Liver (tissue), 9 donors: ENCODE measurements around the gene GABRB1. TPM values are rescaled to one million over a fixed set of nuclear protein-coding genes. Genes with fewer than 3 reads are reported as not detected.

ENCODE experiments used
- DNase-seq: peaks from one replicate; pipeline ENCODE4 v3.0.0-alpha.2; 2017; ENCODE audit warnings: low spot score
- H3K27ac ChIP-seq, 2 donors: one replicate each; pipeline ENCODE4 v1.7.0; 2013; ENCODE audit warnings: inconsistent platforms in 2 of 2, low read length in 2 of 2, control low read depth in 1 of 2, low read depth in 1 of 2, mild to moderate bottlenecking in 1 of 2
- H3K27me3 ChIP-seq, 4 donors: one replicate each; pipeline versions ENCODE4 v1.6.1 to v1.7.0; 2013; ENCODE audit warnings: low read length in 3 of 4, inconsistent platforms in 1 of 4, mild to moderate bottlenecking in 1 of 4, moderate library complexity in 1 of 4; ENCODE audit not compliant: control insufficient read depth in 4 of 4, insufficient read depth in 4 of 4
- H3K36me3 ChIP-seq, 4 donors: one replicate each; pipeline versions ENCODE4 v1.6.1 to v1.7.0; 2013; ENCODE audit warnings: low read length in 3 of 4, mild to moderate bottlenecking in 3 of 4, low read depth in 1 of 4, moderate library complexity in 1 of 4; ENCODE audit not compliant: control insufficient read depth in 4 of 4, insufficient read depth in 3 of 4
- H3K4me1 ChIP-seq, 4 donors: one replicate each; pipeline versions ENCODE4 v1.6.1 to v1.7.0; 2013; ENCODE audit warnings: low read length in 3 of 4, mild to moderate bottlenecking in 3 of 4, moderate library complexity in 1 of 4; ENCODE audit not compliant: control insufficient read depth in 4 of 4, insufficient read depth in 4 of 4
- H3K4me3 ChIP-seq, 3 donors: one replicate each; pipeline versions ENCODE4 v1.6.1 to v1.7.0; 2013; ENCODE audit warnings: low read length in 3 of 3, control low read depth in 1 of 3, low read depth in 1 of 3, mild to moderate bottlenecking in 1 of 3
- H3K9ac ChIP-seq, 2 donors: one replicate each; pipeline ENCODE4 v1.7.0; 2013; ENCODE audit warnings: low read length in 2 of 2, mild to moderate bottlenecking in 2 of 2, moderate library complexity in 2 of 2, control low read depth in 1 of 2, low read depth in 1 of 2
- H3K9me3 ChIP-seq, 4 donors: one replicate each; pipeline versions ENCODE4 v1.6.1 to v1.7.0; 2013; ENCODE audit warnings: low read length in 3 of 4; ENCODE audit not compliant: control insufficient read depth in 4 of 4
- EGR1 ChIP-seq, 2 donors: IDR thresholded peaks; 2 replicates each; pipeline ENCODE4 v1.6.1; 2016 to 2018; ENCODE audit warnings: antibody characterized with exemption in 2 of 2, low read depth in 2 of 2
- FOXA1 ChIP-seq: IDR thresholded peaks from 2 replicates; pipeline ENCODE4 v1.6.1; 2016; ENCODE audit warnings: antibody characterized with exemption
- FOXA2 ChIP-seq: IDR thresholded peaks from 2 replicates; pipeline ENCODE4 v1.6.1; 2016; ENCODE audit warnings: antibody characterized with exemption
- GABPA ChIP-seq, 2 donors: IDR thresholded peaks in 1 of 2; conservative IDR thresholded peaks in 1 of 2; 2 replicates each; pipeline ENCODE4 v1.6.1; 2016; ENCODE audit warnings: antibody characterized with exemption in 2 of 2, mild to moderate bottlenecking in 1 of 2, moderate library complexity in 1 of 2
- HNF4A ChIP-seq, 2 donors: conservative IDR thresholded peaks; 2 replicates each; pipeline ENCODE4 v1.6.1; 2016; ENCODE audit warnings: antibody characterized with exemption in 2 of 2, mild to moderate bottlenecking in 2 of 2
- HNF4G ChIP-seq: IDR thresholded peaks from 2 replicates; pipeline ENCODE4 v1.6.1; 2016; ENCODE audit warnings: antibody characterized with exemption
- JUND ChIP-seq, 2 donors: IDR thresholded peaks; 2 replicates each; pipeline ENCODE4 v1.6.1; 2016; ENCODE audit warnings: antibody characterized with exemption in 2 of 2
- MAX ChIP-seq: IDR thresholded peaks from 2 replicates; pipeline ENCODE4 v1.6.1; 2016; ENCODE audit warnings: antibody characterized with exemption
- NR2F2 ChIP-seq: IDR thresholded peaks from 2 replicates; pipeline ENCODE4 v1.6.1; 2016; ENCODE audit warnings: antibody characterized with exemption
- RAD21 ChIP-seq, 2 donors: IDR thresholded peaks; 2 replicates each; pipeline ENCODE4 v1.6.1; 2016; ENCODE audit warnings: antibody characterized with exemption in 2 of 2, mild to moderate bottlenecking in 2 of 2
- RXRA ChIP-seq, 2 donors: IDR thresholded peaks; 2 replicates each; pipeline ENCODE4 v1.6.1; 2017 to 2018; ENCODE audit warnings: antibody characterized with exemption in 2 of 2, mild to moderate bottlenecking in 1 of 2
- SP1 ChIP-seq: IDR thresholded peaks from 2 replicates; pipeline ENCODE4 v1.6.1; 2018; ENCODE audit warnings: antibody characterized with exemption, mild to moderate bottlenecking
- TAF1 ChIP-seq: conservative IDR thresholded peaks from 2 replicates; pipeline ENCODE4 v1.6.1; 2016; ENCODE audit warnings: antibody characterized with exemption, mild to moderate bottlenecking
- YY1 ChIP-seq: IDR thresholded peaks from 2 replicates; pipeline ENCODE4 v1.6.1; 2016; ENCODE audit warnings: antibody characterized with exemption, mild to moderate bottlenecking
- ZBTB33 ChIP-seq: IDR thresholded peaks from 2 replicates; pipeline ENCODE4 v1.6.1; 2016; ENCODE audit warnings: antibody characterized with exemption
- WGBS: extraction: QIAGEN DNeasy Blood & Tissue Kit; methylation state at CpG from one replicate; pipeline ENCODE4 v1.1.7; 2013; 5-methylcytosine and 5-hydroxymethylcytosine counted together
- polyA plus RNA-seq, 2 donors: library from polyadenylated mRNA; stranded (reverse) in 1 of 2; unstranded in 1 of 2; fragments of 200-250 nt in 1 of 2; fragments of >200 nt in 1 of 2; fragmentation: Nextera tagmentation in 1 of 2; extraction: Ambion mirVana in 1 of 2; gene quantifications; one replicate each; pipeline versions ENCODE4 v1.2.1 to v1.2.3, GENCODE V29; 2013 to 2015
- total RNA-seq, 2 donors: library from RNA; depleted of rRNA; stranded (reverse); fragments of >200 nt; gene quantifications; one replicate each; pipeline ENCODE4 v1.2.3, GENCODE V29; 2014
- TF ChIP-seq, protein P1 (sequence below): fragments of 150-350 bp; IDR thresholded peaks from 2 replicates; pipeline ENCODE4 v1.5.1; 2017; ENCODE audit warnings: improper control_type of control experiment, low read depth, low read length; ENCODE audit not compliant: missing input control
- TF ChIP-seq, protein P2 (sequence below): IDR thresholded peaks from 2 replicates; pipeline ENCODE4 v1.6.1; 2016; ENCODE audit warnings: antibody characterized with exemption
- TF ChIP-seq, protein P3 (sequence below): IDR thresholded peaks from 2 replicates; pipeline ENCODE4 v1.6.1; 2016; ENCODE audit warnings: antibody characterized with exemption, mild to moderate bottlenecking
- donor health status: healthy.
- donor health status: healthy.
- donor health status: healthy.
- donor health status: healthy.
- donor health status: healthy.

Gene GABRB1
- total and polyA plus RNA-seq, 4 donors, result 0.17 to 1.3 TPM; not detected in 2

DNA sequence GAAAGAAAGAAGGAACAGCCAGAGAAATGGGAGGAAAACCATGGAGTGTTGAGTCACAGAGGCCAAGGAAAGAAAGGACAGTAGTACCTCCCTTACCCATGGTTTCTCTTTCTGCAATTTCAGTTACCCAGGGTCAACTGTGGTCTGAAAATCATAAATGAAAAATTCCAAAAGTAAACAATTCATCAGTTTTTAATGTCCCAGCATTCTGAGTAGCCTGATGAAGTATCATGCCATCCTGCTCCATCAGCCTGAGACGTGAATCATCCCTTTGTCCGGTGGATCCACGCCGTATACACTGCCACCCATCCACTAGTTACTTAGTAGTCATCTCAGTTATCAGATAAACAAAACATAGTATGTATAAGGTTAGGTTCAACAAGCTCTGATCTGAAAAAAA is 318.0 kb downstream of the GABRB1 start:
- Histone ChIP-seq H3K9me3 (no peaks in the 10 kb centered on the region), H3K9ac (no peak overlapping the region), H3K4me3 (no peak overlapping the region), H3K36me3 (no peaks in the 10 kb centered on the region), H3K4me1 (no peaks in the 10 kb centered on the region), H3K27me3 (no peaks in the 10 kb centered on the region), H3K27ac (no peak overlapping the region)
- no peak for TF ChIP-seq RXRA (IDR thresholded peaks at IDR 0.05)
- TF ChIP-seq HNF4A (conservative IDR thresholded peaks at IDR 0.05), result no peak
- TF ChIP-seq, protein P1, sequence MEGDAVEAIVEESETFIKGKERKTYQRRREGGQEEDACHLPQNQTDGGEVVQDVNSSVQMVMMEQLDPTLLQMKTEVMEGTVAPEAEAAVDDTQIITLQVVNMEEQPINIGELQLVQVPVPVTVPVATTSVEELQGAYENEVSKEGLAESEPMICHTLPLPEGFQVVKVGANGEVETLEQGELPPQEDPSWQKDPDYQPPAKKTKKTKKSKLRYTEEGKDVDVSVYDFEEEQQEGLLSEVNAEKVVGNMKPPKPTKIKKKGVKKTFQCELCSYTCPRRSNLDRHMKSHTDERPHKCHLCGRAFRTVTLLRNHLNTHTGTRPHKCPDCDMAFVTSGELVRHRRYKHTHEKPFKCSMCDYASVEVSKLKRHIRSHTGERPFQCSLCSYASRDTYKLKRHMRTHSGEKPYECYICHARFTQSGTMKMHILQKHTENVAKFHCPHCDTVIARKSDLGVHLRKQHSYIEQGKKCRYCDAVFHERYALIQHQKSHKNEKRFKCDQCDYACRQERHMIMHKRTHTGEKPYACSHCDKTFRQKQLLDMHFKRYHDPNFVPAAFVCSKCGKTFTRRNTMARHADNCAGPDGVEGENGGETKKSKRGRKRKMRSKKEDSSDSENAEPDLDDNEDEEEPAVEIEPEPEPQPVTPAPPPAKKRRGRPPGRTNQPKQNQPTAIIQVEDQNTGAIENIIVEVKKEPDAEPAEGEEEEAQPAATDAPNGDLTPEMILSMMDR, result no peak
- TF ChIP-seq FOXA2, result no peak
- TF ChIP-seq JUND (IDR thresholded peaks at IDR 0.05), result no peak
- TF ChIP-seq MAX, result no peak
- no peak for TF ChIP-seq ZBTB33
- TF ChIP-seq HNF4G, result no peak
- no peak for TF ChIP-seq GABPA (IDR thresholded peaks at IDR 0.05 in 1 of 2, conservative IDR thresholded peaks at IDR 0.05 in 1 of 2)
- no peak for TF ChIP-seq SP1
- TF ChIP-seq TAF1, result no peak
- TF ChIP-seq EGR1 (IDR thresholded peaks at IDR 0.05; ENCODE audit: low read depth in 2 of 2), result no peak
- TF ChIP-seq FOXA1, result no peak
- TF ChIP-seq, protein P2, sequence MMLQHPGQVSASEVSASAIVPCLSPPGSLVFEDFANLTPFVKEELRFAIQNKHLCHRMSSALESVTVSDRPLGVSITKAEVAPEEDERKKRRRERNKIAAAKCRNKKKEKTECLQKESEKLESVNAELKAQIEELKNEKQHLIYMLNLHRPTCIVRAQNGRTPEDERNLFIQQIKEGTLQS, result no peak
- TF ChIP-seq NR2F2, result no peak
- DNase-seq, result no peak
- WGBS, result 91% methylated on average over 4 of the region's 4 CpGs

- Histone ChIP-seq H3K9me3 (peaks cover 0 to 2% (median 0%) of the 10 kb centered on the region in 4 donors), H3K4me1 (no peaks in the 10 kb centered on the region), H3K27me3 (peaks cover 0 to 12% (median 0%) of the 10 kb centered on the region in 4 donors), H3K4me3 (no peak overlapping the region), H3K36me3 (no peaks in the 10 kb centered on the region), H3K9ac (no peak overlapping the region), H3K27ac (no peak overlapping the region)
- TF ChIP-seq FOXA1 (no peak), HNF4G (no peak), MAX (no peak), TAF1 (no peak), ZBTB33 (no peak), YY1 (no peak), SP1 (no peak), GABPA (IDR thresholded peaks at IDR 0.05 in 1 of 2, conservative IDR thresholded peaks at IDR 0.05 in 1 of 2) (no peak), EGR1 (IDR thresholded peaks at IDR 0.05; ENCODE audit: low read depth in 2 of 2) (no peak), RAD21 (IDR thresholded peaks at IDR 0.05) (no peak)
- TF ChIP-seq, protein P3, sequence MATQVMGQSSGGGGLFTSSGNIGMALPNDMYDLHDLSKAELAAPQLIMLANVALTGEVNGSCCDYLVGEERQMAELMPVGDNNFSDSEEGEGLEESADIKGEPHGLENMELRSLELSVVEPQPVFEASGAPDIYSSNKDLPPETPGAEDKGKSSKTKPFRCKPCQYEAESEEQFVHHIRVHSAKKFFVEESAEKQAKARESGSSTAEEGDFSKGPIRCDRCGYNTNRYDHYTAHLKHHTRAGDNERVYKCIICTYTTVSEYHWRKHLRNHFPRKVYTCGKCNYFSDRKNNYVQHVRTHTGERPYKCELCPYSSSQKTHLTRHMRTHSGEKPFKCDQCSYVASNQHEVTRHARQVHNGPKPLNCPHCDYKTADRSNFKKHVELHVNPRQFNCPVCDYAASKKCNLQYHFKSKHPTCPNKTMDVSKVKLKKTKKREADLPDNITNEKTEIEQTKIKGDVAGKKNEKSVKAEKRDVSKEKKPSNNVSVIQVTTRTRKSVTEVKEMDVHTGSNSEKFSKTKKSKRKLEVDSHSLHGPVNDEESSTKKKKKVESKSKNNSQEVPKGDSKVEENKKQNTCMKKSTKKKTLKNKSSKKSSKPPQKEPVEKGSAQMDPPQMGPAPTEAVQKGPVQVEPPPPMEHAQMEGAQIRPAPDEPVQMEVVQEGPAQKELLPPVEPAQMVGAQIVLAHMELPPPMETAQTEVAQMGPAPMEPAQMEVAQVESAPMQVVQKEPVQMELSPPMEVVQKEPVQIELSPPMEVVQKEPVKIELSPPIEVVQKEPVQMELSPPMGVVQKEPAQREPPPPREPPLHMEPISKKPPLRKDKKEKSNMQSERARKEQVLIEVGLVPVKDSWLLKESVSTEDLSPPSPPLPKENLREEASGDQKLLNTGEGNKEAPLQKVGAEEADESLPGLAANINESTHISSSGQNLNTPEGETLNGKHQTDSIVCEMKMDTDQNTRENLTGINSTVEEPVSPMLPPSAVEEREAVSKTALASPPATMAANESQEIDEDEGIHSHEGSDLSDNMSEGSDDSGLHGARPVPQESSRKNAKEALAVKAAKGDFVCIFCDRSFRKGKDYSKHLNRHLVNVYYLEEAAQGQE, result no peak
- TF ChIP-seq, protein P2, result no peak
- TF ChIP-seq, protein P1, result no peak
- WGBS, result 93% methylated on average over 1 of the region's 1 CpG
- no peak for DNase-seq
These were observed 324.2 kb downstream of the GABRB1 start for GRCh38 chr4:47355568-47355967.
